A673 (cell line): Measurements from ENCODE around the gene HOXC5. TPM values are rescaled to one million over a fixed set of nuclear protein-coding genes. Genes with fewer than 3 reads are reported as not detected.

ENCODE experiments used
- BruUV-seq: library from RNA; stranded (reverse); fragments of 400-500 nt; replicated peaks from 2 replicates; lab custom pipeline; 2021; lab: Mats Ljungman, UMichigan
- CTCF ChIA-PET: fragments of 300-600 bp; sonication (Branson Sonifier 250); formaldehyde crosslinking; loops from one replicate; lab custom pipeline; 2022; ENCODE audit warnings: antibody characterized with exemption; lab: Charles Lee
- POLR2A ChIA-PET: fragments of 300-600 bp; sonication (Branson Sonifier 250); formaldehyde crosslinking; loops from one replicate; lab custom pipeline; 2022; ENCODE audit warnings: antibody characterized with exemption; ENCODE audit not compliant: low non-redundant PET; lab: Charles Lee
- DNase-seq: peaks from one replicate; pipeline ENCODE4 v3.0.0-alpha.2; 2015; ENCODE audit warnings: low spot score
- H3K27ac ChIP-seq: fragments of 200-600 bp; sonication (generic); 2 replicates; pipeline ENCODE4 v1.5.1; 2016; ENCODE audit warnings: mixed run types, low read depth, mild to moderate bottlenecking, mixed read lengths, antibody characterized with exemption, low read length; ENCODE audit not compliant: poor library complexity, severe bottlenecking
- H3K27me3 ChIP-seq: fragments of 200-600 bp; sonication (generic); replicated peaks from 2 replicates; pipeline ENCODE4 v1.6.1; 2017; ENCODE audit warnings: mixed run types, low read depth, mild to moderate bottlenecking, mixed read lengths, antibody characterized with exemption, low read length; ENCODE audit not compliant: insufficient read depth, poor library complexity
- H3K36me3 ChIP-seq: fragments of 200-600 bp; sonication (generic); 2 replicates; pipeline ENCODE4 v1.6.1; 2016; ENCODE audit warnings: mixed run types, mild to moderate bottlenecking, mixed read lengths, antibody characterized with exemption, low read length; ENCODE audit not compliant: insufficient read depth, poor library complexity, severe bottlenecking
- H3K4me1 ChIP-seq: fragments of 200-600 bp; sonication (generic); 2 replicates; pipeline ENCODE4 v1.6.1; 2017; ENCODE audit warnings: mixed run types, mild to moderate bottlenecking, mixed read lengths, antibody characterized with exemption, low read length; ENCODE audit not compliant: insufficient read depth, poor library complexity, severe bottlenecking
- H3K4me3 ChIP-seq: fragments of 200-600 bp; sonication (generic); 2 replicates; pipeline ENCODE4 v1.5.1; 2016; ENCODE audit warnings: low read depth, mixed run types, mild to moderate bottlenecking, mixed read lengths, low read length; ENCODE audit not compliant: poor library complexity, severe bottlenecking
- H3K9me3 ChIP-seq: fragments of 200-600 bp; sonication (generic); 2 replicates; pipeline ENCODE4 v1.6.1; 2016; ENCODE audit warnings: mixed run types, low read depth, mild to moderate bottlenecking, mixed read lengths, antibody characterized with exemption, low read length; ENCODE audit not compliant: poor library complexity, severe bottlenecking
- CTCF ChIP-seq: fragments of 300-800, 200-600 bp; sonication (generic); conservative IDR thresholded peaks from 2 replicates; pipeline ENCODE4 v1.5.1; 2017; ENCODE audit warnings: low read depth, mild to moderate bottlenecking, antibody characterized with exemption, low read length, moderate library complexity, mixed read lengths
- EZH2 ChIP-seq: fragments of 200-600 bp; sonication (generic); IDR thresholded peaks from 2 replicates; pipeline ENCODE4 v1.6.1; 2017; ENCODE audit warnings: borderline replicate concordance, low read depth, mild to moderate bottlenecking, mixed read lengths, antibody characterized with exemption, low read length; ENCODE audit not compliant: poor library complexity, severe bottlenecking
- intact Hi-C: fragments of 100-400 bp; cut with micrococcal nuclease; formaldehyde crosslinking; loops from one replicate; pipeline ENCODE4 v1.10.0; 2022; ENCODE audit not compliant: unreplicated experiment
- total RNA-seq: library from RNA; stranded (reverse); gene quantifications from 2 replicates; pipeline ENCODE4 v1.2.3, GENCODE V29; 2021

Gene HOXC5
- total RNA-seq, 1 experiment from 2014 or later: 1.9 TPM

- CTCF ChIA-PET: interaction anchor here (0.6 to 1.2 kb wide), 2 partner anchors 173 to 195 kb away, joined by 3 read pairs; no protein-coding TSS in a partner anchor
- DNase-seq: no peak
- Histone ChIP-seq H3K27ac (peak within 1 kb of the TSS; percentile 64), H3K4me1 (peaks cover 50% of the 10 kb centered on the region), H3K9me3 (no peaks in the 10 kb centered on the region), H3K36me3 (peaks cover 13% of the 10 kb centered on the region), H3K27me3 (no peaks in the 10 kb centered on the region), H3K4me3 (no peak within 1 kb of the TSS)
- no peak for TF ChIP-seq EZH2
- no peak for TF ChIP-seq CTCF
- BruUV-seq: no TSS peak
- intact Hi-C loops: no loop called here
- POLR2A ChIA-PET: no interaction called here
Measured at GRCh38 chr12:54028314-54029201, 4.3 kb upstream of the HOXC5 start, which contains the start of gene HOXC6. Gene HOXC6 (plus strand): TSS chr12:54028440. CDS start chr12:54028522, 82 bp downstream.

- no peaks in the 10 kb centered on the region for H3K9me3 ChIP-seq
- no peak overlapping the region for H3K27ac ChIP-seq
- POLR2A ChIA-PET: no interaction called here
- no peaks in the 10 kb centered on the region for H3K27me3 ChIP-seq
- CTCF ChIA-PET: no interaction called here
- intact Hi-C loops: loop anchor here (5.0 kb wide), 1 partner anchor 108 kb away; no protein-coding TSS in a partner anchor
- BruUV-seq: no TSS peak
- no peak for DNase-seq
- peaks cover 13% of the 10 kb centered on the region for H3K36me3 ChIP-seq
- TF ChIP-seq CTCF (no peak), EZH2 (no peak)
- H3K4me1 ChIP-seq: peaks cover 47% of the 10 kb centered on the region
- no peak overlapping the region for H3K4me3 ChIP-seq
Measured at GRCh38 chr12:54029529-54030441, 3.1 kb upstream of the HOXC5 start.

GRCh38 chr12:54030442-54030801, 2.4 kb upstream of the HOXC5 start:
- BruUV-seq: no TSS peak
- Histone ChIP-seq H3K4me1 (peaks cover 44% of the 10 kb centered on the region), H3K9me3 (no peaks in the 10 kb centered on the region), H3K27ac (no peak overlapping the region), H3K36me3 (peaks cover 13% of the 10 kb centered on the region), H3K27me3 (no peaks in the 10 kb centered on the region), H3K4me3 (no peak overlapping the region)
- POLR2A ChIA-PET: no interaction called here
- CTCF ChIA-PET: no interaction called here
- intact Hi-C loops: loop anchor here (5.0 kb wide), 1 partner anchor 107 kb away; no protein-coding TSS in a partner anchor
- no peak for DNase-seq
- TF ChIP-seq EZH2 (no peak), CTCF (no peak)
